ENCODE results near the gene PID1.

PID1 gene

GRCh38 chr2:229282758-229283546, 11.9 kb upstream of the PID1 start:
- Histone ChIP-seq H3K4me3 (ENCODE audit: extremely low read depth, insufficient read depth, low read length, poor library complexity, severe bottlenecking) (no peak overlapping the region), H3K9me3 (ENCODE audit: control insufficient read depth, low read length) (no peaks in the 10 kb centered on the region), H3K4me1 (ENCODE audit: control insufficient read depth, insufficient read depth, low read length, poor library complexity, severe bottlenecking) (no peaks in the 10 kb centered on the region), H3K36me3 (ENCODE audit: control insufficient read depth, insufficient read depth, low read length) (no peaks in the 10 kb centered on the region), H3K27ac (ENCODE audit: low read depth, low read length, severe bottlenecking) (no peak overlapping the region)
- 53 to 84% methylated on average over 1 to 4 of the region's 5 CpGs for WGBS, 2 experiments (ENCODE audit: insufficient coverage in 2 of 2)

DNA sequence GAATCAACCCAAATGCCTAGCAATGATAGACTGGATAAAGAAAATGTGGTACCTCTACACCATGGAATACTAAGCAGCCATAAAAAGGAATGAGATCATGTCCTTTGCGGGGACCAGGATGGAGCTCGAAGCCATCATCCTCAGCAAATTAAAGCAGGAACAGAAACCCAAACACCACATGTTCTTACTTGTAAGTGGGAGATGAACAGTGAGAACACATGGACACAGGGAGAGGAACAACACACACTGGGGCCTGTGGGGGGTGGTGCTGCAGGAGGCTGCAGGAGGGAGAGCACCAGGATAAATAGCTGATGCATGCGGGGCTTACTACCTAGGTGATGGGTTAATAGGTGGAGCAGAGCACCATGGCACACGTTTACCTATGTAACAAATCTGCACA, 8.4 kb upstream of the PID1 start:
- Histone ChIP-seq H3K36me3 (ENCODE audit: control insufficient read depth, insufficient read depth, low read length) (no peaks in the 10 kb centered on the region), H3K4me1 (ENCODE audit: control insufficient read depth, insufficient read depth, low read length, poor library complexity, severe bottlenecking) (no peaks in the 10 kb centered on the region), H3K9me3 (ENCODE audit: control insufficient read depth, low read length) (no peaks in the 10 kb centered on the region), H3K4me3 (ENCODE audit: extremely low read depth, insufficient read depth, low read length, poor library complexity, severe bottlenecking) (no peak overlapping the region), H3K27ac (ENCODE audit: low read depth, low read length, severe bottlenecking) (no peak overlapping the region)
- WGBS, 2 experiments (ENCODE audit: insufficient coverage in 2 of 2) = no CpG with 5 or more reads among the region's 4 CpGs

DNA sequence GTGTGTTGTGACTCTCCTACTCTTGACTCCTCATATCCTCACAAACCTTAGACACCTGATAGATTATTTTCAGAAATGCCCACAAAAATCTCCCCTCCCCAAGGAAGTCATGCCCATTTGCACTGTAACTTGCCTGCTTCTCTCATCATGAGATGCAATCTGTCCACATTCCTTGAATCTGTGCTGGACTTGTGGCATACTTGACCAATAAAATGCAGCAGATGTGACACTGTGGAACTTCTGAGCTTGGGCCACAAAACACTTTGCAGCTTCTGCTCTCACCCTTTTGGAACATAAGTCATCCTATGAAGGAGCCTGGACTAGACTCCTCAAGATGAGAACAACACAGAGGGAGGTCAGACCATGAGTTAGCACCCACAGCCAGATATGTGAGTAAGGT, 4.4 kb upstream of the PID1 start:
- Histone ChIP-seq H3K4me3 (ENCODE audit: extremely low read depth, insufficient read depth, low read length, poor library complexity, severe bottlenecking) (no peak overlapping the region), H3K9me3 (ENCODE audit: control insufficient read depth, low read length) (no peaks in the 10 kb centered on the region), H3K27ac (ENCODE audit: low read depth, low read length, severe bottlenecking) (no peak overlapping the region), H3K36me3 (ENCODE audit: control insufficient read depth, insufficient read depth, low read length) (no peaks in the 10 kb centered on the region), H3K4me1 (ENCODE audit: control insufficient read depth, insufficient read depth, low read length, poor library complexity, severe bottlenecking) (no peaks in the 10 kb centered on the region)

GRCh38 chr2:229273723-229274338, 2.7 kb upstream of the PID1 start:
- 44% methylated on average over 3 of the region's 4 CpGs; no CpG with 5 or more reads in 1 of the 2 experiments for WGBS, 2 experiments (ENCODE audit: insufficient coverage in 2 of 2)
- Histone ChIP-seq H3K9me3 (ENCODE audit: control insufficient read depth, low read length) (no peaks in the 10 kb centered on the region), H3K27ac (ENCODE audit: low read depth, low read length, severe bottlenecking) (no peak overlapping the region), H3K4me1 (ENCODE audit: control insufficient read depth, insufficient read depth, low read length, poor library complexity, severe bottlenecking) (no peaks in the 10 kb centered on the region), H3K4me3 (ENCODE audit: extremely low read depth, insufficient read depth, low read length, poor library complexity, severe bottlenecking) (no peak overlapping the region), H3K36me3 (ENCODE audit: control insufficient read depth, insufficient read depth, low read length) (no peaks in the 10 kb centered on the region)

DNA sequence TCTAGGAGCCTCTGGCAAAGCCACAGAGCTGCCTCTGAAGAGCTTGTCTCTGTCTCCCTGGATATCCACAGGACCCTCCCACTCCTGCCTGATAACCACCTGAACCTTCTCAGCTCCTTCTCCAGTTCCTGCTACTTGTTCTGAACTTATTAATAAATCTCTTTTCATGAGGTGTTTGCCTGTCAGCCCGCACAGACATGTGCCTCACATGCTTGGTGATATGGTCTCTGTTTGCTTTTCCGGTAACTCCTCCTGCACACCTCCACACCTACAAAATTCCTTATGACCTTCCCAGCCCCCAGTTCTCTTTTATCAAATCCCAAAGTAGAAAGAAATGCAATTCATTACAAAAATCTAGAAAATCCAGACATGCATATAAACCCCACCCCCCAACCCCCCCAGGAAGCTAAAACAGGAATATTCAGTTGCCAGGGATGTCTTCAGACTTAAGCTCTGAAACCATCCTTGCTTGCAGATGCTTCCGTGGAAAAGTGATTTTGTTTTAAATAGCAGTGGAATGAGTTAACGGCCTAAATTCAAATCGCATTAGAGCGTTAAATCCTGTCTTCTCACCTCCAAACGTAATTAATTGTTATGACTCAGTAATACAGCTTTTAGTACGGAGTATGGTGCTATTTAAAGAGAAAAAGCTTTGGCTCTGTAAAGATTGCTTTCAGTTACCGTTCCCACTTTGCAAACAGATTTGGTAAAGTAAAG, 2.1 kb upstream of the PID1 start:
- no peak overlapping the region for H3K27ac ChIP-seq (ENCODE audit: low read depth, low read length, severe bottlenecking)
- no peaks in the 10 kb centered on the region for H3K4me1 ChIP-seq (ENCODE audit: control insufficient read depth, insufficient read depth, low read length, poor library complexity, severe bottlenecking)
- 86 to 94% methylated on average over 2 of the region's 9 CpGs for WGBS, 2 experiments (ENCODE audit: insufficient coverage in 2 of 2)
- no peaks in the 10 kb centered on the region for H3K9me3 ChIP-seq (ENCODE audit: control insufficient read depth, low read length)
- no peaks in the 10 kb centered on the region for H3K36me3 ChIP-seq (ENCODE audit: control insufficient read depth, insufficient read depth, low read length)
- H3K4me3 ChIP-seq (ENCODE audit: extremely low read depth, insufficient read depth, low read length, poor library complexity, severe bottlenecking) = no peak overlapping the region

GRCh38 chr2:229269941-229270340, 1.1 kb downstream of the PID1 start:
- no peak overlapping the region for H3K27ac ChIP-seq (ENCODE audit: low read depth, low read length, severe bottlenecking)
- H3K36me3 ChIP-seq (ENCODE audit: control insufficient read depth, insufficient read depth, low read length) = no peaks in the 10 kb centered on the region
- H3K4me1 ChIP-seq (ENCODE audit: control insufficient read depth, insufficient read depth, low read length, poor library complexity, severe bottlenecking) = no peaks in the 10 kb centered on the region
- WGBS, 2 experiments (ENCODE audit: insufficient coverage in 2 of 2) = 80 to 89% methylated on average over 4 to 6 of the region's 6 CpGs
- H3K9me3 ChIP-seq (ENCODE audit: control insufficient read depth, low read length) = no peaks in the 10 kb centered on the region
- no peak overlapping the region for H3K4me3 ChIP-seq (ENCODE audit: extremely low read depth, insufficient read depth, low read length, poor library complexity, severe bottlenecking)

GRCh38 chr2:229269146-229269545, 1.9 kb downstream of the PID1 start:
- 78 to 91% methylated on average over 5 to 7 of the region's 8 CpGs for WGBS, 2 experiments (ENCODE audit: insufficient coverage in 2 of 2)

GRCh38 chr2:229268626-229269025, 2.5 kb downstream of the PID1 start:
- Histone ChIP-seq H3K9me3 (ENCODE audit: control insufficient read depth, low read length) (no peaks in the 10 kb centered on the region), H3K4me3 (ENCODE audit: extremely low read depth, insufficient read depth, low read length, poor library complexity, severe bottlenecking) (no peak overlapping the region), H3K27ac (ENCODE audit: low read depth, low read length, severe bottlenecking) (no peak overlapping the region), H3K4me1 (ENCODE audit: control insufficient read depth, insufficient read depth, low read length, poor library complexity, severe bottlenecking) (no peaks in the 10 kb centered on the region), H3K36me3 (ENCODE audit: control insufficient read depth, insufficient read depth, low read length) (no peaks in the 10 kb centered on the region)
- 80 to 88% methylated on average over 1 of the region's 4 CpGs for WGBS, 2 experiments (ENCODE audit: insufficient coverage in 2 of 2)

More at GRCh38 chr2:229269146-229269545, 1.9 kb downstream of the PID1 start:
- no peaks in the 10 kb centered on the region for H3K9me3 ChIP-seq (ENCODE audit: control insufficient read depth, low read length)
- no peak overlapping the region for H3K4me3 ChIP-seq (ENCODE audit: extremely low read depth, insufficient read depth, low read length, poor library complexity, severe bottlenecking)
- no peak overlapping the region for H3K27ac ChIP-seq (ENCODE audit: low read depth, low read length, severe bottlenecking)
- no peaks in the 10 kb centered on the region for H3K36me3 ChIP-seq (ENCODE audit: control insufficient read depth, insufficient read depth, low read length)
- no peaks in the 10 kb centered on the region for H3K4me1 ChIP-seq (ENCODE audit: control insufficient read depth, insufficient read depth, low read length, poor library complexity, severe bottlenecking)

DNA sequence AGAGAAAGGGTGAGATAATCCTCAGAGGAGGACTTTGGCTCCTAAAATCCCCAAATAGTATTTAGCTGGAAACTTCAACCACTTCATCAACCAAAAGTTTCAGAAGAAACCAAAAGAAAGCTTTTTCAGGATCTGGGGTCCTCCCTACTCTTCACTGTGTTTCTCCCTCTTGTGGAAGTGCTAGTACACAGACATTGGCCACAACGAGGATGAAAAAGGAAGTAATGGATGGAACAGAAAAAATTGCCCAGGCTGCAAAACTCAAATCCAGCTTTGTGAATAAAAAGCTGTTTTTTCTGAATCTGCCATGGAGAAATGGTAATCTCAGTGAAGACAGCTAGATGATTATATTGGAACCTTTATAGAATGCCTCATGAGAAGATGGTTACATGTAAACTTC, 4.0 kb downstream of the PID1 start:
- no peak overlapping the region for H3K27ac ChIP-seq (ENCODE audit: low read depth, low read length, severe bottlenecking)
- 100% methylated on average over 1 of the region's 1 CpG; no CpG with 5 or more reads in 1 of the 2 experiments for WGBS, 2 experiments (ENCODE audit: insufficient coverage in 2 of 2)
- H3K9me3 ChIP-seq (ENCODE audit: control insufficient read depth, low read length) = no peaks in the 10 kb centered on the region
- H3K4me3 ChIP-seq (ENCODE audit: extremely low read depth, insufficient read depth, low read length, poor library complexity, severe bottlenecking) = no peak overlapping the region
- H3K4me1 ChIP-seq (ENCODE audit: control insufficient read depth, insufficient read depth, low read length, poor library complexity, severe bottlenecking) = no peaks in the 10 kb centered on the region
- H3K36me3 ChIP-seq (ENCODE audit: control insufficient read depth, insufficient read depth, low read length) = no peaks in the 10 kb centered on the region

- Histone ChIP-seq H3K4me3 (ENCODE audit: extremely low read depth, insufficient read depth, low read length, poor library complexity, severe bottlenecking) (no peak overlapping the region), H3K27ac (ENCODE audit: low read depth, low read length, severe bottlenecking) (no peak overlapping the region), H3K36me3 (ENCODE audit: control insufficient read depth, insufficient read depth, low read length) (no peaks in the 10 kb centered on the region), H3K4me1 (ENCODE audit: control insufficient read depth, insufficient read depth, low read length, poor library complexity, severe bottlenecking) (no peaks in the 10 kb centered on the region), H3K9me3 (ENCODE audit: control insufficient read depth, low read length) (no peaks in the 10 kb centered on the region)
- WGBS, 2 experiments (ENCODE audit: insufficient coverage in 2 of 2) = 85 to 100% methylated on average over 2 of the region's 4 CpGs
Measured at GRCh38 chr2:229265727-229266126, 5.4 kb downstream of the PID1 start.

All from mesodermal cell (in vitro differentiated cells).